ACC112 (cell line): ENCODE measurements around the gene WASF2.
"Not testable (repeated sequence)": the region's sequence is repeated elsewhere in the genome, so short reads cannot be mapped to it uniquely, and the experiment has no call there.

Source experiments
- H2AFZ ChIP-seq: fragments of 200-600 bp; sonication (generic); one replicate; pipeline ENCODE4 v1.6.0; 2017; ENCODE audit warnings: antibody characterized with exemption, low read length; ENCODE audit not compliant: unreplicated experiment
- H3K27ac ChIP-seq: fragments of 200-600 bp; sonication (generic); 2 replicates; pipeline ENCODE4 v1.5.1; 2014; ENCODE audit warnings: low read depth, mild to moderate bottlenecking, antibody characterized with exemption, low read length, moderate library complexity
- H3K27me3 ChIP-seq: fragments of 200-600 bp; sonication (generic); 2 replicates; pipeline ENCODE4 v1.6.1; 2014; ENCODE audit warnings: mild to moderate bottlenecking, antibody characterized with exemption, low read length, moderate library complexity, mixed read lengths; ENCODE audit not compliant: insufficient read depth
- H3K36me3 ChIP-seq: fragments of 200-600 bp; sonication (generic); 2 replicates; pipeline ENCODE4 v1.6.1; 2016; ENCODE audit warnings: mild to moderate bottlenecking, antibody characterized with exemption, low read length, moderate library complexity, mixed read lengths; ENCODE audit not compliant: insufficient read depth
- H3K4me1 ChIP-seq: fragments of 200-600 bp; sonication (generic); one replicate; pipeline ENCODE4 v1.6.1; 2016; ENCODE audit warnings: low read length, mixed read lengths; ENCODE audit not compliant: insufficient read depth, unreplicated experiment, control insufficient read depth
- H3K4me3 ChIP-seq: fragments of 200-600 bp; sonication (generic); 2 replicates; pipeline ENCODE4 v1.5.1; 2014; ENCODE audit warnings: mild to moderate bottlenecking, low read depth, low read length
- H3K79me2 ChIP-seq: fragments of 200-600 bp; sonication (generic); one replicate; pipeline ENCODE4 v1.6.0; 2016; ENCODE audit warnings: low read length; ENCODE audit not compliant: control insufficient read depth, unreplicated experiment, insufficient read depth

WASF2 gene

DNA sequence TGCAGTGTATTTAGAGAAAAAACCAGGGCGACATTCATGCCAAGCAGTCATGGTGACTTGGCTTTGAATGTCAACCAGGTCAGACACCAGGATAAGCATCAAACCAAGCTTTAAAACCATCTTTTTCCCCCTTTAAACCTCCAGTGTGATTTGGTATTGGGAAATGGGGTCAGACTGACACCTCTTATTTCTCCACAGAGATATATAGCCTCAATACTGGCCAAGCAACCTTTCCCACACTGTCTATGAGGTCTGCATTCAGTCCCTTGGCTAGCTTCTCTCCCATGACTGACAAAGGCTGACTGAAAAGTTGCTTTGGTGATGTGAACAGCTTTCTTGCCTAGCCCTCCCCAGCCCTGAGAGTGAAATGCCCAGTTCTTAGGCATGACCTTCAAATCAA, 75.9 kb downstream of the WASF2 start:
- peaks cover 14% of the 10 kb centered on the region for H3K4me1 ChIP-seq
- no peak overlapping the region for H3K27ac ChIP-seq
- no peak overlapping the region for H2AFZ ChIP-seq
- H3K36me3 ChIP-seq, result peaks cover 39% of the 10 kb centered on the region
- no peak overlapping the region for H3K4me3 ChIP-seq
- H3K79me2 ChIP-seq, result peaks cover 2% of the 10 kb centered on the region
- H3K27me3 ChIP-seq, result no peaks in the 10 kb centered on the region

DNA sequence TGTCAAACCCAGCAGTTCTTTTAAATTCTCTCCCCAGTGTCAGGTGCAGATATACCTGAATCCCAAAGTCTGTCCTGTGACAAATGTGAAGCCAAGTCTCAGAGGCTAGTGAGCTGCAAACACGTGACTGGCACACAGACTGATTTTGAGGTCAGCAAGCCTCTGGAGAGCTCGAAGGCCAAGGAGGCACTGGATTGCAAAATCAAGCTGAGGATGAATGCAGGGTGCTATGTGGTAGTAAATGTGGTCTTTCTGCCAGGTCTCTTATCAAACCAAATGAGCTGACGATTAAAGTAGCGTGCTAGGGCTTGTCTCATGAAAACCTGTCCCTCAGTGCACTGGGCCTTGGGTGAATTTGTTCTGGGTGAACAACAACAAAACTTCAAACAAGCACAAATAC, 77.0 kb downstream of the WASF2 start:
- Histone ChIP-seq H3K36me3 (peaks cover 39% of the 10 kb centered on the region), H3K27me3 (no peaks in the 10 kb centered on the region), H3K79me2 (peaks cover 2% of the 10 kb centered on the region), H2AFZ (no peak overlapping the region), H3K4me3 (no peak overlapping the region), H3K4me1 (peaks cover 4% of the 10 kb centered on the region), H3K27ac (no peak overlapping the region)

DNA sequence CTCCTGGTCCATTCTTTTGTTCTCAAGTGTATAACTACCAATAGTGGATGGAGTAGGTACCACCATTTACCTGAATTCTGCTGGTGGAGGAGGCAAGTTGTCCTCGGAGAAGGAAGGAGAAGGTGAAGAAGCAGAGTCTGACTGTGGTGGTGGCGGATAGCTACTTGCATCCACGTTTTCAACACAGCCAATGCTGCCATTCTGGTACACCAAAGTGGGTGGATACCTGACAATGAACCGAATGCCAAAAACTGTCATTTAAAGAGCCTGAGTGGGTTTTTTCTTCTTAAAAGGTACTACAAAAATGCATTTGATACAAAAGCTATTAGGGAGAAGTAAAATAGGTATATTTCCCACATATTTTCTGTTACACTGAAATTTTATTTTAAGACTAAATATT, 77.5 kb downstream of the WASF2 start:
- Histone ChIP-seq H2AFZ (no peak overlapping the region), H3K79me2 (no peaks in the 10 kb centered on the region), H3K4me1 (no peaks in the 10 kb centered on the region), H3K36me3 (peaks cover 36% of the 10 kb centered on the region), H3K27ac (no peak overlapping the region), H3K4me3 (no peak overlapping the region), H3K27me3 (no peaks in the 10 kb centered on the region)

DNA sequence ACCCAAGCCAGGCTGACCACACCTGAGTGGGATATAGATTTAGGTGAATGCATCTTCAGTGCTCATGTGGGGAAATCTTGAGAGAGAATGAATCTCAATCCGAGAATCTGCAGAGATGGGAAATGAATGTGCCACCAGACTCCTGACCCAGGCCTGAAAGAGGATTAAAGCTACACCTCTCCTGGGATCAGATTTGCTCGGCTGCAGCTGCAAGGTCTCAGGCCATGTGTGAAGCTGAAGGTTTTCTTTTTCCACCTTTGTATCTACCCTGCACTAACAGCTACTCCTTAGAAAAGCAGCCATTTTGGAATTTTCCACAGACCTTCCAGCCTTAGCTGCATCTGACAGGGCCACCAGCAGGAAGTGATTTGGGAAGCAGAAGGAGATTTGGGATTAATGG, 79.3 kb downstream of the WASF2 start:
- no peak overlapping the region for H3K4me3 ChIP-seq
- no peaks in the 10 kb centered on the region for H3K79me2 ChIP-seq
- no peak overlapping the region for H2AFZ ChIP-seq
- peaks cover 26% of the 10 kb centered on the region for H3K36me3 ChIP-seq
- no peak overlapping the region for H3K27ac ChIP-seq
- H3K27me3 ChIP-seq, result no peaks in the 10 kb centered on the region
- H3K4me1 ChIP-seq, result no peaks in the 10 kb centered on the region

DNA sequence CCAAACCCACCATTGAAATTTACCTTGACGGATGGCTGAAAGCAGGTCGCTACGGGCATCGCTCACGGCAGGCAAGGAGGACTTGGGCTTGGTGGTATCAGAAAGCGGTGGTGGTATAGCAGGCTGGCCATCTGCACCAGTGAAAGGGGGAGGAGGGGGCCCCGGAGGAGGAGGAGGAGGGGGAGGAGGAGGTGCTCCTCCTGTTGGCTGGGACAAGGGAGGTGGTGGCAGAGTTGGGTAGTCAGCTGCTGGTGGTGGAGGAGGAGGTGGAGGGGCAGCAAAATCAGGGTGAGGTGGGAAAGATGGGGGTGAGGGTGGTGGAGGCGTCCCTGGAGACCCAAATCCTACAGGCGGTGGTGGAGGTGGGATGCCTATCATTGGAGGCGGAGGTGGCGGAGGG, 80.3 kb downstream of the WASF2 start:
- Histone ChIP-seq H3K36me3 (peaks cover 16% of the 10 kb centered on the region; the same call in 1 of the 2 replicates), H3K27me3 (no peaks in the 10 kb centered on the region), H3K27ac (no peak overlapping the region), H3K4me1 (peaks cover 7% of the 10 kb centered on the region), H3K4me3 (no peak overlapping the region), H3K79me2 (no peaks in the 10 kb centered on the region), H2AFZ (no peak overlapping the region)

DNA sequence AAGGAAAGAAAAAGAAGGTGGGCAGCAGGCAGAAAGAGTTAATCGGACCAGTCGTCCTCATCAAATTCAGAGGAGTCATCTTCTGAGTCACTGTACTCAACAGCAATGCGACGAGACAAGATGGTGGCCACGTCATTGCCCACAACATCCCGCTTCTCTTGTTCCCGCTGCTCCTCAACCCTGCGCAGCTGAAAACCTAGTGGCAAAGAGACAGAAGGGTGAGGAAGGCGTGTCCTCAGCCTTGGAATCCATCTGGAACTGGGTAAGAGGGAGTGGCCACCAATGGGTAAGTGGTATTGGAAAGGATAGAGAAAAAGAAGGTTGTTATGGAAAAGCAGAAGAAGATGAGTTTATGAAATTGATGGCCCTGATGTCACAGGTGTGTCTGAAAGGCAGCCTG, 81.8 kb downstream of the WASF2 start:
- H3K79me2 ChIP-seq, result no peaks in the 10 kb centered on the region
- no peak overlapping the region for H2AFZ ChIP-seq
- H3K27ac ChIP-seq, result no peak overlapping the region
- peaks cover 17% of the 10 kb centered on the region for H3K4me1 ChIP-seq
- H3K27me3 ChIP-seq, result no peaks in the 10 kb centered on the region
- H3K36me3 ChIP-seq, result peaks cover 11% of the 10 kb centered on the region; the same call in 1 of the 2 replicates
- no peak overlapping the region for H3K4me3 ChIP-seq

DNA sequence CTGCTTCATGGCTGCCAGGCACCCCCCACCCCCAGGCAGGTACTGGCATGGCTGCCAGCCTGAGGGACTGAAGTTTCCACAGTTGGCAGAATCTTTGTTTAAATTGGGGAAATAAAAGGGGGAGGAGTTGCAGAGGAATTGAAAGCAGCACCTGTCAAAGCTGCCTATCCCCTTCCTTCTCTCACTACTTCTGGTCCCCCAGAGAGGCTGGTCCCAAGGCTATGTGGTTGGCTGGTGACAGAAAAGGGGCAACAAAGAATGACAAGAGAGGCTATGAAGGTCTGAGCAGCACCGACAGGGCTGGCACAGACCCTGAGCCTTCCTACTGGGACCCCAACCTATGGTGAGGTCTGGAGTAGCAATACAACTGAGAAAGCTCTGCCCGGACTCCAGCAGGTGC, 83.2 kb downstream of the WASF2 start:
- not testable (repeated sequence) for H3K4me3 ChIP-seq, H3K27ac ChIP-seq, H3K36me3 ChIP-seq, H3K27me3 ChIP-seq, H2AFZ ChIP-seq, H3K79me2 ChIP-seq
- H3K4me1 ChIP-seq, result peaks cover 25% of the 10 kb centered on the region

DNA sequence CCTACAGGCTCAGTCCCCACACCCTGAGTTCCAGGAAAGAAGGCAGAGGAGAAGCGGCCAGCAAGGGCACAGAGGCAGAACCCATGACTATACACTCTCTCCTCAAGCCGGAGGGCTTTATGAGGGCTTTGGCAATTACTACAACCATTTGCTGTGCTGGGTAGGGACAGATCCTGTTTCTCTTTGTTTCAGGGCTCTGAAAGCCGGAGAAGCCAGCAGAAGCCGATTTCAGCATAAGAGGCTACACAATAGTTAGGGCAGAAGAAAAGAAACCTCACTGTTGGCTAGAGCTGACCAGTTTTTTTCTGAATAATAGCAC, 83.6 kb downstream of the WASF2 start:
- peaks cover 25% of the 10 kb centered on the region for H3K4me1 ChIP-seq
- H3K36me3 ChIP-seq, result peaks cover 7% of the 10 kb centered on the region; the same call in 1 of the 2 replicates
- H3K27ac ChIP-seq, result no peak overlapping the region
- H3K79me2 ChIP-seq, result no peaks in the 10 kb centered on the region
- H3K27me3 ChIP-seq, result no peaks in the 10 kb centered on the region
- no peak overlapping the region for H3K4me3 ChIP-seq
- no peak overlapping the region for H2AFZ ChIP-seq

DNA sequence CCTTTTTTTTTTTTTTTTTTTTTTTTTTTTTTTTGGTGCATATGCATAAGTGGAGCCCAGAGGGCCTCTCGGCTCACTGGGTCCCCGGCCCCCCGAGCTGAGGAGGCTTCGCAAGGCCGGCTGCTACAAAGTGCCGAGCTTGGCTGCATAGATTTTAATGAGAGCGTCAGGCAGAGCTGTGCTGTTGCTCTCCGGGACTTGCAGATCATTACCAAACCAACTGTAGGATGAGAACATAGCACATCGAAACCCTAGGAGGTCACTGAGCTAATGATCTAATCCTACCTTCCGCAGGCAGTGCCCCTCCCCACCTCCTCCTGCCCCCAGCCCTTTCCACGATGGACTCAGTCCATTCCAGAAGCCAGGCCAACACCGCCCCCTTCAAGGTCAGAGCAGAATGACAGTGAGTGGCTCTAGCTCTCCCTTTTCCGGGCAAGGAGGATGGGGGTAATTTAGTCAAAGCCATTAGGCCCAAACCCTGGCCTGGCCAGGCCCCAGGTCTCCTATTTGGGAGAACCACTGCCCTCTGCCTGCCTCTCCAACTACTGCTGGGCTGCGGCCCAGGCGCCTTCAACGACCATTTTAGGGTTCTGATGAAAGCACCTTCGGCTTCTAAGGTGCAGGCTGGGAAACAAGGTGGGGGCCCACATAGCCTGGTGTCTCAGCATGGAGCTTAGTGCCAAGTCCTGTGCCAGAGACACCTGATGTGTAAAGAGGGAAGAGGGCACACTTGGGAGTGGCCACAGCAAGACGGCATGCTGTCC, 84.2 kb downstream of the WASF2 start:
- not testable (repeated sequence) for H3K36me3 ChIP-seq, H3K27ac ChIP-seq
- H3K4me1 ChIP-seq, result peaks cover 25% of the 10 kb centered on the region

DNA sequence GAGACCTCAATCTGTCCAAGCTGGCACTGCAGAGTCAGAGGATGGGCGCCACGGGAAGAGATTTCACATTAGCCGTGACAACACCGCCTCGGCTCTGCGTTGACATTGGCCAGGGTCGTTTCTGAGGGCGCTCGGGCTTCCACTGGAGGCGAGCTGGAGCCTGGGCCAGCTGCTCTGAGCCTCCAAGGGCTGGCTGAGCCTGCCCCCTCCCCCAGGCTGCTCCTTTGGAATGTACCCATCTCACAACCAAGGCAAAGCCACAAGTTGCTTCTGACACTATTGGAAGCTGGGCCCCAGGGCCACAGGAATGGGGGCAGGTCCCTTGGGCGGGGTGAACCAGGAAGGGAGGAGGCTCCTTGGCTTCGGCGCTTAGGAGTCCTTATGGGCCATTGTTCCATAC, 84.9 kb downstream of the WASF2 start:
- Histone ChIP-seq H3K27me3 (no peaks in the 10 kb centered on the region), H3K79me2 (no peaks in the 10 kb centered on the region), H3K4me3 (no peak overlapping the region), H2AFZ (no peak overlapping the region), H3K36me3 (no peaks in the 10 kb centered on the region), H3K4me1 (peaks cover 25% of the 10 kb centered on the region), H3K27ac (no peak overlapping the region)

More for the DNA sequence above, 84.2 kb downstream of the WASF2 start:
- H2AFZ ChIP-seq, H3K79me2 ChIP-seq, H3K27me3 ChIP-seq, H3K4me3 ChIP-seq: not testable (repeated sequence)

DNA sequence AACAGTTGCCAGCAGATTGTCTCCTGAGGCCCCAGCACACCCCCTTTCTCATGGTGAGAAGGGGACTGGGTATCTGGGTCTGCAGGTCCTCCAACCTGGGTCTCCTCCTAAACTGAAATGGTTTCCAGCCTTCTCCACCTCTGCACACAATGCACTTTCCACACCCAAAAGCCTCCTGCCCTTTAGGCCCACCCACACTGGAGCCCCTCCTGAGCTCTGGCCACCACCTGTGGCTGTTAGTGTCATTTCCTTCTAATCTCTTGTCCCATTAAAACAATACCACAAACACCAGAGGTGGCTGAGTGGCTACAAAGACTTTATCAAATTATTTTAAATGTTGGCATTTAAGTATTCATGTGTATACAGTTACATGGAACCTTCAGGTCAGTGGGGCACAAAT, 86.0 kb downstream of the WASF2 start:
- Histone ChIP-seq H3K36me3 (no peaks in the 10 kb centered on the region), H3K4me3 (no peak overlapping the region), H3K27ac (0 out of 2 replicates have a peak overlapping the region, but pooled peaks have one; percentile 26), H3K4me1 (peaks cover 25% of the 10 kb centered on the region), H3K79me2 (no peaks in the 10 kb centered on the region), H3K27me3 (no peaks in the 10 kb centered on the region), H2AFZ (no peak overlapping the region)
